GM12865 (cell line): ENCODE results near the gene LENEP.

Experiments used
- DNase-seq: peaks from one replicate; pipeline ENCODE4 v3.0.0; 2010; ENCODE audit warnings: low read depth
- H3K4me3 ChIP-seq: 2 replicates; pipeline ENCODE4 v1.5.1; 2011; ENCODE audit warnings: mild to moderate bottlenecking, low read depth, low read length, control low read depth
- CTCF ChIP-seq: IDR thresholded peaks from 2 replicates; pipeline ENCODE4 v1.5.1; 2011; ENCODE audit warnings: low read length, control low read depth, low read depth, inconsistent platforms; ENCODE audit not compliant: insufficient read depth; ENCODE audit errors: missing control alignments

The LENEP gene

DNA sequence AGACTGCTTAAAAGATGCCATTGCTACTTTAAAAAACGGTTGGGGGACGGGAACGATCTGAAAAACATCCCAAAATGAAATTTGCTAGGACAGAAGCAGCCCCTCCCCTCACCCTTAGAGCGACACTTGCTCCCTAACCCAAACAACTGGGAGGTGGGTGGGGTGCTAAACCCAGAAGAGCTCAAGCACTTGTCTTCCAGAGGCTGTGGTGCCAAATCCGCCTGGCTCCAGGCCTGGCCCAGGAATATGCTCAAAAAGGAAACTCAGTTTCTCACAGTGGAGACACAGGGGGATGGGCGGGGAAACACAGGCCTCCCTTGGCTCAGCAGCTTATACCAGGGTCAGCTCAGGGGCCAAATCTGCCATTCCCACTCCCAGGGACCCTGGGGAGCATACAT lies 36.8 kb upstream of the LENEP start:
- DNase-seq: no peak
- TF ChIP-seq CTCF: no peak
- peak overlapping the region; percentile 85 for H3K4me3 ChIP-seq

DNA sequence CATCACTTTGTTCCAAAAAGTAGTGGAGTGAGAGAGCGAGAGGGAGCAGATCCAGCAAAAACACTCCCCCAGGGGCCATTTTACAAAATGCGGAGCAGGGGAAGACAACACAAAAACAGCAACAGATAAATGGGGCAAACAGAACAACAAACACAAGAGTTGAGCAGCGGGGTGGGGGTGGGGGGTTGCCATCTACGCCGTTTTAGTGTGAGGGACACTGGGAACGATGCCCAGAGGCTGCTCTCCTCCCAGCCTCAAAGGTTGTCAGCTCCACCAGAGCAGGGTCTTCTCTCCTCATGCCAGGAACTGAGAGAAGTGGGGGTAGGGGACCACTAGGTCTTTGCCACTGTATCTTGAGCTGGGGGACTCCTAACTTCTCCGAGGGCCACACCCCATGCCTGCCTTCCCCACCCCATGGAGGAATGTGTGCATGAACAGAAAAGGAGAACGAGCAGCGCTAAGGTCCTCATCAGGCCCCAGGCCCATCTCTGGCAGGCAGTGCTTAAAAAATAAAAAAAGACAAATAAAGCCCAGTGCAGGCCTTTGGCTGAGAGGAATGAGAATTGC lies 36.2 kb upstream of the LENEP start:
- no peak for DNase-seq
- no peak for TF ChIP-seq CTCF
- no peak overlapping the region for H3K4me3 ChIP-seq

DNA sequence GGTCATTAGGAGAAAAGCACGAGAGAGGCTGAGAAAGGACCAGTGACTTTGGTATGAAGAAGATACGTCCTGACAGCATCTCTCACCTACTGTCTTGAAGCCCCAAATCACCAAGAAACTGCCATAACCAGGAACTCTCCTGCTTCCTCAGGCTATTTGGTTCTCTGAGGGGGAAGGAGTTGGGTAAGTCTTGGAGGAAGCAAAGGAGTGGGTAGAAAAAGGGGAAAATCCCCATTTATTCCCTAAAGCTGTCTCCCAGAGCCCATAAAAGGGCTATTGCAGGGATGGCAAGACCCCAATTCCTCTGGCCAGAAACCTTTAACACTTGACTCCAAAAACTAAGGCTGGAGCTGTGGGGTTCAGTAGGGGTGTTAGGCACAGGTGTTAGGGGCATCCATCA lies 35.4 kb upstream of the LENEP start:
- no peak for TF ChIP-seq CTCF
- H3K4me3 ChIP-seq: no peak overlapping the region
- no peak for DNase-seq

DNA sequence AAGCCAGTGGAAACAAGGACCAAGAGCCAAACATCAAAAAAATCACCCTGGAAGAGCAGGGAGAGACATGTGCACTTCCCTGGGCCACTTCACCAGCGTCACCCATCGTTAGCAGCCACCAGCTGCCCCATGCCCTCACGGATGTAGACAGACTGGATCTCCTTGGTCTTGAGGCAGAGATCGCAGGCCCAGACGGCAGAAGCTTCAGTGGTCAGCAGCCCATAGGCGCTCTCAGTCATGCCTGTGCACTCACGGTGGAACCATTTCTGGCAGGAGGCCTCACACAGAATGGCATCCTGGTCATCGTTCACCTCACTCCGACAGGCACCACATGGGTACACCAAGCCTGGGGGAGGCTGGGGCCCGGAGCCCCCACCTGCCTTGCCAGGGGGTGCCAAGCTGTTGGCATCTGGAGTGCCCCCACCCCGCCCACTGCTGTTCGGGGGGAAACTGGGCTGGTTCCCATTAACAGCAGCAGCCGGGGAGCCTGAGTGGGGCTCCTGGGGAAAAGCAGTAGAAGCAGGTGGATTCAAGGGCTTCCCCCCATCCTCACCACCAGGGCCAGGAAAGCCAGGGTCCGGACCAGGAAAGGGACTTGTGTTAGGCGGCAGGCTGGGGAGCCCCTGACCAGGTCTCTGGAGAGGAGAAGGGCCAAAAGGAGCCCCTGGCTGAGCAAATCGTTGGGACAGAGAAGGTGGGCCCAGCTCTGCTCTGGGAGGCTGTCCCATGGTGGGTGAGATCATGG lies 34.5 kb upstream of the LENEP start:
- TF ChIP-seq CTCF: no peak
- H3K4me3 ChIP-seq: no peak overlapping the region
- no peak for DNase-seq

DNA sequence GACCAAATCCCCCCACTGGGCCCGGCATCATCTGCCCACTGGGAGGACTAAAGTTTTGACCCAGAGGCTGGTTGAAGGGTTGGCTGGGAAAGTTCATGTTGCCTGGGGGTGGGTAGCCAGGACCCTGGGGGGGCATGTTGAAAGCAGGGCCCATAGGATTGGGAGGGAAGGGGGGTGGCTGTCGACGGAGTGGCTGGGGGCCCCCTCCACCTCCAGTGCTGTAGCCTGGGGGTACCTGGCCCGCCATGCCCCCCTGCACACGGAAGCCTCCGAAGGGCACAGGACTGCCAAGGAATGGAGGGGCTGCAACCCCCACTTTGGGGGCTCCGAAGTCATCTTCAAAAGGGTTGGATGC lies 34.0 kb upstream of the LENEP start:
- no peak for TF ChIP-seq CTCF
- no peak for DNase-seq
- no peak overlapping the region for H3K4me3 ChIP-seq

- TF ChIP-seq CTCF: no peak
- DNase-seq: no peak
- H3K4me3 ChIP-seq: peak overlapping the region; percentile 90
Measured at GRCh38 chr1:154960446-154961136, 32.8 kb upstream of the LENEP start.
